Body of pancreas (tissue), 4 donors: ENCODE measurements around the gene CDH20.

ENCODE experiments used
- POLR2A ChIP-seq, 3 donors: fragments of 450-650 bp; IDR thresholded peaks; one replicate each; pipeline ENCODE4 v1.6.1; 2016; ENCODE audit warnings: antibody characterized with exemption in 3 of 3, mild to moderate bottlenecking in 2 of 3
- TF ChIP-seq, protein P1 (sequence below), 7 experiments: fragments of 450-650 bp in 4 of 7; fragments of 200-600 bp in 3 of 7; sonication (generic) in 3 of 7; IDR thresholded peaks; one replicate each; pipeline ENCODE4 v1.5.1; 2016 to 2019; ENCODE audit warnings: antibody characterized with exemption in 7 of 7

DNA sequence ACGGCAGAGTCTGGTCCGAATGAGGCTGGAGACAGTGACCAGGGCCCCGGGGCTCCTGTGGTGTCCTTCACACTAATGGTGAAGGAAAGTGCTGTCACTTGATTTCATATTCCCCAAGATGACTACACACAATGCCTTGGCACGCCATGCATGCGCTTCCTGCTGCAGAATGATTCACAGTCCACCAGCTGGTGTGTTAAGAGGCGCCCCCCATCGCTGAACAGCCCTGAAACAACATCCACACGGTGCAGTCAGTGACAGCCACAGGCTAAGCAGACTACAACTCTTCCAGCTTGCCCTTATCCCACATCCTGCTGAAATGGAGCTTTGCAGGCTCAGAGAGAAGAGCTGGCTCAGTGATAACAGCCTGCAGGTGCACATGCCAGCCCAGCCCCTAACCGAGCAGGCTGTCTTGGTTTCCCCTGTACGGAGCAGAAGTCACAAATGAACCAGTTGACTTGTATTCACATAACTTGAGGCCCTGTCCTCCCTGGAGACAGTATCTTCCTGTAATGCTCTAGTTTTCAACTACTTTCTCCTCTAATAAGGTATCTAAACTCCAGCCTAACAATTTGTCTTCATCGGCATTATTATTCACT lies 24.3 kb upstream of the CDH20 start:
- TF ChIP-seq, protein P1, sequence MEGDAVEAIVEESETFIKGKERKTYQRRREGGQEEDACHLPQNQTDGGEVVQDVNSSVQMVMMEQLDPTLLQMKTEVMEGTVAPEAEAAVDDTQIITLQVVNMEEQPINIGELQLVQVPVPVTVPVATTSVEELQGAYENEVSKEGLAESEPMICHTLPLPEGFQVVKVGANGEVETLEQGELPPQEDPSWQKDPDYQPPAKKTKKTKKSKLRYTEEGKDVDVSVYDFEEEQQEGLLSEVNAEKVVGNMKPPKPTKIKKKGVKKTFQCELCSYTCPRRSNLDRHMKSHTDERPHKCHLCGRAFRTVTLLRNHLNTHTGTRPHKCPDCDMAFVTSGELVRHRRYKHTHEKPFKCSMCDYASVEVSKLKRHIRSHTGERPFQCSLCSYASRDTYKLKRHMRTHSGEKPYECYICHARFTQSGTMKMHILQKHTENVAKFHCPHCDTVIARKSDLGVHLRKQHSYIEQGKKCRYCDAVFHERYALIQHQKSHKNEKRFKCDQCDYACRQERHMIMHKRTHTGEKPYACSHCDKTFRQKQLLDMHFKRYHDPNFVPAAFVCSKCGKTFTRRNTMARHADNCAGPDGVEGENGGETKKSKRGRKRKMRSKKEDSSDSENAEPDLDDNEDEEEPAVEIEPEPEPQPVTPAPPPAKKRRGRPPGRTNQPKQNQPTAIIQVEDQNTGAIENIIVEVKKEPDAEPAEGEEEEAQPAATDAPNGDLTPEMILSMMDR (IDR thresholded peaks at IDR 0.05) = no peak
- no peak for TF ChIP-seq POLR2A (IDR thresholded peaks at IDR 0.05)
